Thoracic aorta (tissue), 2 donors: ENCODE results near the gene HCFC2. TPM values are rescaled to one million over a fixed set of nuclear protein-coding genes. Genes with fewer than 3 reads are reported as not detected.
"Not testable (repeated sequence)": the region's sequence is repeated elsewhere in the genome, so short reads cannot be mapped to it uniquely, and the experiment has no call there.

Source experiments
- ATAC-seq: fragments of 150-250 bp; one replicate; pipeline ENCODE4 v1.8.0; 2017; ENCODE audit warnings: low read depth; ENCODE audit not compliant: insufficient number of reproducible peaks, low FRiP score
- DNase-seq: peaks from one replicate; pipeline ENCODE4 v3.0.0-alpha.2; 2020; ENCODE audit warnings: low spot score
- H3K27ac ChIP-seq, 2 donors: fragments of 200-600 bp; sonication (generic); 1 replicate in 1 of 2; 2 replicates in 1 of 2; pipeline ENCODE4 v1.5.1; 2016; ENCODE audit warnings: mild to moderate bottlenecking in 2 of 2, moderate library complexity in 2 of 2
- H3K27me3 ChIP-seq: fragments of 200-600 bp; sonication (generic); replicated peaks from 2 replicates; pipeline ENCODE4 v1.6.0; 2016; ENCODE audit warnings: mild to moderate bottlenecking; ENCODE audit not compliant: insufficient read depth
- H3K36me3 ChIP-seq: fragments of 200-600 bp; sonication (generic); one replicate; pipeline ENCODE4 v1.5.1; 2016
- H3K4me1 ChIP-seq, 2 donors: fragments of 200-600 bp; sonication (generic); 1 replicate in 1 of 2; 2 replicates in 1 of 2; pipeline versions ENCODE4 v1.5.1 to v1.6.0; 2016; ENCODE audit warnings: low read depth in 2 of 2, mild to moderate bottlenecking in 1 of 2; ENCODE audit not compliant: control insufficient read depth in 1 of 2
- H3K4me3 ChIP-seq: fragments of 200-600 bp; sonication (generic); 2 replicates; pipeline ENCODE4 v1.5.1; 2016; ENCODE audit warnings: mild to moderate bottlenecking
- H3K9me3 ChIP-seq: fragments of 200-600 bp; sonication (generic); 2 replicates; pipeline ENCODE4 v1.5.1; 2016
- total RNA-seq, 2 donors: library from RNA; depleted of rRNA; stranded (reverse); fragments of >200 nt; gene quantifications; one replicate each; pipeline versions ENCODE4 v1.1.0 to v1.2.3, GENCODE V29; 2016
- TF ChIP-seq, protein P1 (sequence below): fragments of 200-600 bp; sonication (generic); IDR thresholded peaks from one replicate; pipeline ENCODE4 v1.5.1; 2019; ENCODE audit warnings: antibody characterized with exemption

HCFC2 gene
- total RNA-seq, 2 donors from 2014 or later = 24.1 to 28.6 TPM

DNA sequence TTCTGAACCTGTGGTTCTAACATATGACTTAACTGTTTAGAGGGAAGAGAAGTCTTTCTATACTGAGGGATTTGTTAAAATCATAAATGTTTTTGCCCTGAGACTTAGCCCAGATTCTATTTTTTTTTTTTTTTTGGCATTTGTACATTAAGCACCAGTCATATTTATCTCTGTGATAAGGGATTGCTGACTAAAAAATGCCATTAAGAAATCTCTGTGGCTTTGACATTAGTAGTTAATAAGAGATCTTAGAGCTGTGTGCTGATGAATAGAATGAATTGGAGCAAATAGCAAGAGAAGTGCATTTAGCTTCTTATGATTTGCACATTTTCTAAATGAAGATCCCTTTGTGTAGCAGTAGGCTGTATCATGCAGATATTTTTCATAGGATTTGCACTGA is 41.1 kb downstream of the HCFC2 start:
- peaks cover 0 to 6% of the 10 kb centered on the region in 2 donors for H3K4me1 ChIP-seq
- TF ChIP-seq, protein P1, sequence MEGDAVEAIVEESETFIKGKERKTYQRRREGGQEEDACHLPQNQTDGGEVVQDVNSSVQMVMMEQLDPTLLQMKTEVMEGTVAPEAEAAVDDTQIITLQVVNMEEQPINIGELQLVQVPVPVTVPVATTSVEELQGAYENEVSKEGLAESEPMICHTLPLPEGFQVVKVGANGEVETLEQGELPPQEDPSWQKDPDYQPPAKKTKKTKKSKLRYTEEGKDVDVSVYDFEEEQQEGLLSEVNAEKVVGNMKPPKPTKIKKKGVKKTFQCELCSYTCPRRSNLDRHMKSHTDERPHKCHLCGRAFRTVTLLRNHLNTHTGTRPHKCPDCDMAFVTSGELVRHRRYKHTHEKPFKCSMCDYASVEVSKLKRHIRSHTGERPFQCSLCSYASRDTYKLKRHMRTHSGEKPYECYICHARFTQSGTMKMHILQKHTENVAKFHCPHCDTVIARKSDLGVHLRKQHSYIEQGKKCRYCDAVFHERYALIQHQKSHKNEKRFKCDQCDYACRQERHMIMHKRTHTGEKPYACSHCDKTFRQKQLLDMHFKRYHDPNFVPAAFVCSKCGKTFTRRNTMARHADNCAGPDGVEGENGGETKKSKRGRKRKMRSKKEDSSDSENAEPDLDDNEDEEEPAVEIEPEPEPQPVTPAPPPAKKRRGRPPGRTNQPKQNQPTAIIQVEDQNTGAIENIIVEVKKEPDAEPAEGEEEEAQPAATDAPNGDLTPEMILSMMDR = no peak
- H3K4me3 ChIP-seq = no peak overlapping the region
- ATAC-seq (no peak), DNase-seq (no peak)
- no peaks in the 10 kb centered on the region for H3K27me3 ChIP-seq
- no peaks in the 10 kb centered on the region for H3K9me3 ChIP-seq
- peaks cover 7% of the 10 kb centered on the region for H3K36me3 ChIP-seq
- H3K27ac ChIP-seq = no peak overlapping the region

DNA sequence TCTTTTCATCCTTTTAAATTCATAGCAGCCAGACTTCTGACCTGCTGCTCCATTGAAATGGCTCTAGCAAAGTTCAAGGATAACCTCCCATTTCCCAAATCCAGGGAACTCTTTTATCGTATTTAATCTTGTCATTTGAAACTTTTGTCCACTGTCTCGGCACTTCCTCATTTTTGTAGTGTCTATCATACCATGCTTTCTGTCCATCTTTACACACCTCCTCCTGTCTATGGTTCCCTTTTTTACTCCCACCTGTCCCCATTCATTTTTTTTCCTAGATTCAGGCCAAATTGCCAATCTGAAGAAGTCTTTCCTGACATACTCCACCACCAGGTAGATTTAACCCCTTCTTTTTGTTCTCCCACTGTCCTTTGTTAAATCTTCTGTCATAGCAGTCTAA is 42.6 kb downstream of the HCFC2 start:
- H3K4me1 ChIP-seq = peaks cover 0 to 6% of the 10 kb centered on the region in 2 donors
- H3K27ac ChIP-seq = no peak overlapping the region
- TF ChIP-seq, protein P1 = no peak
- H3K4me3 ChIP-seq = no peak overlapping the region
- DNase-seq (no peak), ATAC-seq (no peak)
- H3K9me3 ChIP-seq = no peaks in the 10 kb centered on the region
- no peaks in the 10 kb centered on the region for H3K36me3 ChIP-seq
- no peaks in the 10 kb centered on the region for H3K27me3 ChIP-seq

DNA sequence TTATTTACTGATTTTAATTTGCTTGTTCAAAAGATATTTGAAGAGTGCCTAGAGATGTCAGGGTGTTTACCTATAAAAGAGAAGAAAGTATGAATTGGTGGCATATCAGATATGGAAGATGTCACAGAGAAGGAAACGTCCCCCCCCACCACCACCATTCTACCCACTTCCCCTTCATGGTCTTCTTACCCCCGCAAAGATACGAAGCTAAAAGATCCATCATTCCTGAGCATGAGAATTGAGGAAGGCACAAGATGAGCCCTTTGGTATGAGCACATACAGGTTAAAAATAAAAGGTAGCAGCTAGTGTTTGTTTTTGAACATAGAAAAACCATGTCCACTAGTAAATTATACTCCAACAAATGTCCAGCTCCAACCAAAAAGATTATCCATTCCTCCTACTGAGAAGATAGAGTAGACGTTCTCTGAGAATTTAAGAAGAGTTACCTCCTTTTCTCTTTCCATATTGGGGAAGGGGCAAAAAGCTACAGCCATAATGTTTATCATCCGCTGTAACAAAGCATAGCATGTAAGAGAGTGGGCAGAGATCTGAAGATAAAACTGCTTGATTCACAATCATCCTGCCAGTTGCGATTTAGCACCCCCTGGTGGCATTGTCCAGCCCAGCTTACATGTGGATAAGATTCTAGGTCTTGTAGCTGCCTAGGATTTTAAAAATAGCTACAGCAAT is 44.6 kb downstream of the HCFC2 start:
- no peak overlapping the region for H3K4me3 ChIP-seq
- TF ChIP-seq, protein P1 = peak; percentile 87
- H3K9me3 ChIP-seq = no peaks in the 10 kb centered on the region
- ATAC-seq (peak; percentile 73), DNase-seq (peak; percentile 45)
- no peak overlapping the region for H3K27ac ChIP-seq
- H3K4me1 ChIP-seq = peaks cover 0 to 6% of the 10 kb centered on the region in 2 donors
- H3K27me3 ChIP-seq = no peaks in the 10 kb centered on the region
- no peaks in the 10 kb centered on the region for H3K36me3 ChIP-seq

DNA sequence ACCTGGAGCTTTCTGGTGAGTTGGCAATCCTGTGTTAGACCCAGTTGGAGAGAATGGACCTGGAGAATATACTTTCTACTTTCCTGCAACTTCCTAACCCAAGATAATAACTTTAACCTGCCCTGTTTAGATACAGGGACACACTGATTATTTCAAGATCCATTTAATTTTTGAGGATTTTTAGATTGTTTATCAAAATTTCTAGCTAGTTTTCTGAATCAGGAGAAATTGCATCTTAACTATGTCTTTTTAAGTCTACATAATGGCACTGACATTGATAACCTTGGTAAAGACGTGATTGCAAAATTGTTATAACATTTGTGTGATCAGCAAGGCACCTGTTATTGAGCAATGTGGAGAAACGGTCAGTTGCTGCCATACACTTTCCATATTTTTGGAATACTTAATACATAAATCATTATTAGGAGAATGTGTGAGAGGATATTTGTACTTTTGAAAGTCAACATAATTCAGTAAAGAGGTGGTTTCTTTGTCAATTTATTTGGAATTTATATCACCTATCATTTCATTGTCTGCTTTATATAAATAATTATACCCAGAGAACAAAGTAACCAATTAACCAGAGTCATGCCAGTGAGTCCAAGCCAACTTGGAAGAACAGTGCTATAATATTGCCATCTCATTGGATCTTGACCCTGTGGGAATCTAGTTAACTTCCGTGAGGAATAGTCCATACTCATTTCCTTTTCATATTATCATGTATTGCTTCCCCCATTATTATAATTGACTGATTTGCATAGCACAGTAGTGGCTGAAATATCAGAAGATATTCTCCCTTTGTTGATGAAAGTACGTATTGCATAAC is 45.3 kb downstream of the HCFC2 start:
- H3K27ac ChIP-seq = no peak overlapping the region

DNA sequence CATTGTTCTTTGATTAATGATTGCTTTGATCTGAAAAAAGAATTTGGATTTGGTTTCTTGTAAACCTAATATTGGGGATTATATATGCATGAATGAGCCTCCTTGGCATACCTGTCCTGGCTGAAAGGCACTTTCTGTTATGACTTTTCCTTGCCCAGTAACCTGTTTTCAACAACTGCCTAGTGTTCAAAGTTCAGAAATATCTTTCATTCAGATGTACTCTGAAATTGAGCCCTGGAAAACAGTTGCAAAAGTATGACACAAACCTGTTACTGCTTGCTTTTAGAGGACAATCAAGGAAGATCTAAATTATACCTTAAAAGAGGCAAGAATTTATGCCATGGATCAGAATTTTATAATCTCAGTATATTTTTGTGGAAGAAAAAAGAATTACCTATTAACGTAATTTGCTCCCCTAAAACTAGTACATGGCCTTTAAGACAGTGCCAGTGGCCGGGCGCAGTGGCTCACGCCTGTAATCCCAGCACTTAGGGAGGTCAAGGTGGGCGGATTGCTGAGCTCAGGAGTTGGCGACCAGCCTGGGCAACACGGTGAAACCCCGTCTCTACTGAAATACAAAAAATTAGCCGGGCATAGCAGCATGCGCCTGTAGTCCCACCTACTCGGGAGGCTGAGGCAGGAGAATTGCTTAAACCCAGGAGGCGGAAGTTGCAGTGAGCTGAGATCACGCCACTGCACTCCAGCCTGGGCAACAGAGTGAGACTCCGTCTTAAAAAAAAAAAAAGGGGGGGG is 50.7 kb downstream of the HCFC2 start:
- H3K36me3 ChIP-seq, H3K27me3 ChIP-seq, H3K4me1 ChIP-seq, H3K27ac ChIP-seq, ATAC-seq, DNase-seq, H3K9me3 ChIP-seq, H3K4me3 ChIP-seq: not testable (repeated sequence)

More for the DNA sequence above, 45.3 kb downstream of the HCFC2 start:
- no peaks in the 10 kb centered on the region for H3K36me3 ChIP-seq
- H3K4me1 ChIP-seq = peaks cover 0 to 6% of the 10 kb centered on the region in 2 donors
- DNase-seq (no peak), ATAC-seq (no peak)
- no peak overlapping the region for H3K4me3 ChIP-seq
- TF ChIP-seq, protein P1 = no peak
- H3K9me3 ChIP-seq = no peaks in the 10 kb centered on the region
- no peaks in the 10 kb centered on the region for H3K27me3 ChIP-seq
